Pons (tissue), 1 donor: ENCODE data around the gene TBC1D24.

Experiments used
- DNase-seq: peaks from one replicate; pipeline ENCODE4 v3.0.0-alpha.2; 2016; ENCODE audit warnings: low spot score

The TBC1D24 gene

DNA sequence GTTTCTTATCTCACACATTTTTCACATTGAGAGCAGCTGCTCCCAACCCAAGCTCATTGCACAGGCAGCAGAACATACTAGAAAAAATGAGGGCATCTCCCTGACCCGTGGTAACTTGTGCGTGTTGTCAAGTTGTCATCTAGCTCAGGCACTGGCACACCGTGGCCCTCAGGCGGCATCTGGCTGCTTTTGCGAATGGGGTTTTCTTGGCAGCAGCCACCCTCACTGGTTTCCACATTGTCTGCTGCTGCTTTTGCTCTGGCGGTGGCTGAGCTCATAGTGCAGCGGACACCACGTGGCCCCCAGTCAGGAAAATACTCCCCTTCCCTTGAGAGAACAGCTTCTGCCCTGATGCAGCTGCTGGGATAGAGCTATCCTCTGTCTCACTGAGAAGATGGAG lies 24.4 kb upstream of the TBC1D24 start:
- peak; percentile 58 for DNase-seq

DNA sequence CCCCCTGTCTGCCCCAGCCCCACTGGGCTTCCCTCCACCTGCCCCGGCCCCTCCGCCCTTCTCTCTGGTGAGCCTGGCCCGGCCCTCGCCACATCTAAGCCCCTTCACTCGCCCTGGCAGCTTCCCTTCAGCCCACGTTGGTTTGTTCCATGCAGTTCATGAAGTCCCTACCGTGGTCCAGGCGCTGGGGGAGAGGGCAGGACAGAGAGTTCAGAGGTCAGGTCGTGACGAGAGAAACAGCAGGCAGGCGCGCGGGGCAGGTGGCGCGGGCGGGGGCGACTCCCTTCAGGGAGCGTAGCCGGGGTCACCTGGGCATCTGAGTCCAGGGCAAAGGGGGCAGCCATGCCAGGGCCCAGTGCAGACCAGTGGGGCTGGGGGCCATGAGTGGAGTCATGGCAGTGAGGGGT lies 23.9 kb upstream of the TBC1D24 start:
- DNase-seq: no peak

DNA sequence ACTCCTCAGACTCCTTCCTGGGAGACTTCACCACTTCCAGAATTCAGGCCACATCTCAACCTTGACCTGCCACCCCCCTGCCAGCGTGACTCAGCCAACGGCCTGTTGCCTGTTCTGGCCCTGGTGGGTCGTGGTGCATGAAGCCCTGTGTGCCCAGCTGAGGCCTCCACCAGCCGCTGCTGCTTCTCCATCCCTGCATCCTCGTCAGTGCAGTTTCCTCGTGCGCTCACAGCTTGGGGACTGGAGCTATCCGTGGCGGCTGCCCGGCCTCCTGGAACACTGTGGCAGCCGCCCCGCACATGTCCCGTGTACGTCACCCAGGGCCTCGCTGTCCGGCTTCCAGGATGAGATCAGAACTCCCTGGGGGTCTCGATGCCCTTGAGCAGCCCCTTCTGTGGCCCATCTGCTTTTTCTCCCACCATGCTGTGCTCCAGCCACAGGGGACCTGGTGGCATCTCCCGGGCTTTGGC lies 23.0 kb upstream of the TBC1D24 start:
- no peak for DNase-seq

DNA sequence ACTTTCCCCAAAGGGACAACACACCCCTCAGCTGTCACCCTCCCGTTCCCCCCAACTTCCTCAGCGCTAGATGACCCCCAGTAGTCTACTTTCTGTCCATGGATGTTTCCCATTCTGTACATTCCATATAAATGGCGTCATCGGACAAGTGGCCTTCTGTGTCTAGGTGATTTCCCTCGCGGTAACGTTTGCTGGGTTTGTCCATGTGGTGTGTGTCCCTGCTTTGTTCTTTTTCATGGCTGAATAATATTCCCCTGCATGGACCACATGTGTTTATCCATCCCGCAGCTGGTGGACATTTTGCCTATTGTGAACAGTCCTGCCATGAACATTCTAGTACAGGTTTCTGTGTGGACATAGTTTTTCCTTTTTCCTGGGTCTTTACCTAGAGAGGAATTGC lies 22.3 kb upstream of the TBC1D24 start:
- no peak for DNase-seq

DNA sequence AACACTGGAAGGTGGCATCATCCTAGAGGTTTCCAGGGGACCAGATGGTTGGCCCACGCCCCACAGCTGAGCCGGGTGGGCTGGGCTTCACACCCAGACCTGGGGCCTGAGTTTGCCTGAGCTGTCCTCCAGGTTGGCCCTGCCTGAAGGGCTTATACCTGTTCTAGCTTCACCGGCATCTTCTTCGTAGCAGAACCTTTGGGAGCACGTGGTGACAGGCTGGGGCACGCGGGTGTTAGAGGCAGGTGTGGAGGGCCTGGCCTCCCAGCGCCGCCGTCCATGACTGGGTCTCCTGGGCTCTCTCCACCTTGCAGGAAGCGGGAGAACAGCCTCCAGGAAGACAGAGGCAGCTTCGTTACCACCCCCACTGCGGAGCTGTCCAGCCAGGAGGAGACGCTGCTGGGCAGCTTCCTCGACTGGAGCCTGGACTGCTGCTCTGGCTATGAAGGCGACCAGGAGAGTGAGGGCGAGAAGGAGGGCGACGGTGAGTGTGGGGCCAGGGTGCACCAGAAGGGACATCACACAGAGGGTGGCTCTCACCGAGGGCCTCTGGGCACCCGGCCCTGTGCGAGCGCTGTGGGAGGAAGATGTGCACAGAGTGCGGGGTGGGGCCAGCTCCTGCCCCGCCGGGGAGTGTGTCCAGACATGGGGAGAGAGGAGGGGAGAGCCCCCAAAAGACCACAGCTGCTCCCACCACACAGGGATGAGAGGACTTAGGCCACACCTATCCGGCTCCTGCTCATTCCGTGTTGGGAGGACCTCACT lies 19.7 kb upstream of the TBC1D24 start:
- DNase-seq: no peak

DNA sequence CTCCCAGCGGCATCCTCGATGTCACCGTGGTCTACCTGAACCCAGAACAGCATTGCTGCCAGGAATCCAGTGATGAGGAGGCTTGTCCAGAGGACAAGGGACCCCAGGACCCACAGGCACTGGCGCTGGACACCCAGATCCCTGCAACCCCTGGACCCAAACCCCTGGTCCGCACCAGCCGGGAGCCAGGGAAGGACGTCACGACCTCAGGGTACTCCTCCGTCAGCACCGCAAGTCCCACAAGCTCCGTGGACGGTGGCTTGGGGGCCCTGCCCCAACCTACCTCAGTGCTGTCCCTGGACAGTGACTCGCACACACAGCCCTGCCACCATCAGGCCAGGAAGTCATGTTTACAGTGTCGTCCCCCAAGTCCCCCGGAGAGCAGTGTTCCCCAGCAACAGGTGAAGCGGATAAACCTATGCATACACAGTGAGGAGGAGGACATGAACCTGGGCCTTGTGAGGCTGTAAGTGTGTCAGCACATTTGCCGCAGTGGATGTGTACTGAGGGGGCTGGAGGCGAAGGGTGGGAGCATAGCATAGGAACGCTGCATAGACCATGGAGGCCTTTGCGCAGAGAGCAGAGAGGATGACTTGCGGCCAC lies 18.3 kb upstream of the TBC1D24 start:
- DNase-seq: no peak

DNA sequence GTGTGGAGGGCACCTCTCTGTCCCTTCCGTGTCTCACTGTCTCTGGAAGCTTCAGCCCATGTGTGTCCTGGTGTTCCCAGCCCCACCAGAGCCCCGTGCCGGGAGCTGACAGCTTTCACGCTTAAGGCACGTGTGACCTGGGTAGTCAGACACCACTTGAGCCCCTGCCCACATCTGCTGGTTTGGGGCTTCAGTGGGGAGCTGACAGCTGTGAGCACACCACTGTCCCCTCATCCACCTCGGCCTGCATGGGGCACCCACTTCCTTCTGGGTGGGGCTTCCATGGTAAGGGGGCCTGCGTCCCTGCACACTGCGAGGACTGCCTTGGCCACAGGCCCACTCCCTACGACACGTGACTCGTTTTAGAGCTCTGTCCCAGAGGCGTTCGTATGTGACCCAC lies 17.7 kb upstream of the TBC1D24 start:
- no peak for DNase-seq

DNA sequence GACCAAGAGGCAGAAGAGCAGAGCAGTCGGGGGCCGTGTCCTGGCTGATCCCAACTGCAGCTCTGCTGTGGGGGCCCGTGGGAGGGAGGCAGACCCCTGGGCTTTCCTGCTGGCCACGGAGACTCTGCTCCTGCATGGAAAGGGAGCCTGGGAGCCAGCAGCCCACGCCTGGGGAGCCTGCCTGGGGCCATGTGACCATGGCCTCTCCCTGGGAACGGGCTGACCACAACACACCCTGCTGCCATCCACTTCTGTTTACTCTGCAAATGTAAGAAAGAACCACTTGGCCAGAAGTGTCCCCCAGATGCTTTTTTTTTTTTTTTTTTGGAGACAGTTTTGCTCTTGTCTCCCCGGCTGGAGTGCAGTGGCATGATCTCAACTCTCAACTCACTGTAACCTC lies 17.0 kb upstream of the TBC1D24 start:
- DNase-seq: no peak

DNA sequence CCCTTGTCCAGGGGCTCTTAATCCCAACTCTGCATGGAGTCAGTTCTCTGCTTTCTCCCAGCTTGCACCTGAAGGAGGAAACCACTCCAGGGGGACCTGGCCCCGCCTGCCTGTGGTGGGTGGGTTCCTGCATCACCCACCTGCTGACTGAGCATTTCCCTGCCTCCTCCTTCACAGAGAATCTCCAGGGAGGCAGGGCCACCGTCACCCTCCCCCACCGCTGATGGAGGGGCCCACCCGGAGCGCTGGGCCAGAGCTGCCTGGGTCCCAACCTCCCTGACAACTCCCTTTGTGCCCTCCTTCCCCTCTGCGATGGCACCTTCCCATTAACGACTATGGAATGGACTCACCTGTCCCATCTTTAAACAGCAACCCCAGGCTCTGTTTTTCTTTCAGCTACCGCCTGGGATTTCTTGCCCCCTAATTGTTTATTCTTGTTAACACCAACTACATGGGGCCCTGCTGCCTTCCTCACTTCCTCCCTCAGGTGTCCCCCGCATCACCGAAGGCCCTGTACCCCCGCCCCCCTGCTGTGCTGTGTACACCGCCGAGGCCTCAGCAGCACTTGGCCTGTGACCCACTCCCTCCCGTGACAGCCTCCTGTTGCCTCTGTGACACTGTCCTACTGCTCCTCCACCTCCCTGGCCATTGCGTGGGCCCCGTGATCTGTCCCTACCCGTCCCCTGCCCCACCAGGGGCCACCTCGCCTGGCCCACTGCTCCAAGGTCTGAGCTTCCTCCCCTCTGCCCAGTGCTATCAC lies 15.9 kb upstream of the TBC1D24 start:
- DNase-seq: no peak

DNA sequence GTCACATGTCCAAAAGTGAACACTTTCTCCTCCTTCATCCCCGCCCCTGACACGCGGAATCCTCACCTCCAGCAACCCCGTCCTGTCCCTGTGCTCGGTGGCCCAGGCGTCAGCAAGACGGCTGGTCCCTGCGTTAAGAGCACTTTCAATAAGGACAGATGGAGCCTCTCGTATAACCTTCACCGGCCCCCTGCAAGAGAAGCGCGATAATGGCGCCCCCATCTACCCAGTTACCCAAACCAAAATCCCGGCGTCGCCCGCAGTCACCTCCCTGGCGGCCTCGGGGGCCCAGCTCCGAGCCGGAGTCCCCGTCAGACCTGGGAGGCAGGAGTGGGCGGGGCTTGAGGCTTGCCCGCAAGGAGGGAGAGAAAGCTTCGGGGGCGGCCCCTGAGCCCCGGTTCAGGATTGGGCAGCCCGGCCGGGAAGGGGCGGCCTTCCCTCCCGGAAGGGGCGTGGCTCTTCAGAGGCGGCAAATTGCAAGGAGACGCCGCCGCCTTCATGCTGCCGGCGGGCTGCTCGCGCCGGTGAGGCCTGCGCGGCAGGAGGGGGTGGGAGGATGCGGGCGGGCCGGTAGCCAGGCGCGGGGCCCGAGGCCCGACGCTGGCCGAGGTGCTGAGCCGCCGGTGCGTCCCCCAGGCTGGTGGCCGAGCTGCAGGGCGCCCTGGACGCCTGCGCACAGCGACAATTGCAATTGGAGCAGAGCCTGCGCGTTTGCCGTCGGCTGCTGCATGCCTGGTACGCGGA lies 15.1 kb upstream of the TBC1D24 start, which contains the start of gene TEDC2:
Gene TEDC2 (plus strand): TSS at position 463 of the 744 bp plus-strand sequence. CDS start 36 bp downstream, at position 499.
- DNase-seq: peak; percentile 93

DNA sequence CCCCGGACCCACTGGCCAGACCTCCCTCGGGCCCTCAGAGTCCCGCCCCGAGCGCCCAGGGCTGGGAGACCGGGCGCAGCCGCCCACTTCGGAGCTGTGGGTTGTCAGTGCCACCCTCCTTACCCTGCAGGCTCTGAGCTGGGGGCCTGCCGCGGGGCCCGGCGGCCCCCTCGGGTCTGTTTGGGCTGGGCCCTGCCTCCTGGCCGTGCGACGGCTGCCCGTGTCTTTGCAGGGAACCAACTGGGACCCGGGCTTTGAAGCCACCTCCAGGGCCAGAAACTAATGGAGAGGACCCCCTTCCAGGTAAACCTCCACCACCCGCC lies 14.6 kb upstream of the TBC1D24 start:
- no peak for DNase-seq

DNA sequence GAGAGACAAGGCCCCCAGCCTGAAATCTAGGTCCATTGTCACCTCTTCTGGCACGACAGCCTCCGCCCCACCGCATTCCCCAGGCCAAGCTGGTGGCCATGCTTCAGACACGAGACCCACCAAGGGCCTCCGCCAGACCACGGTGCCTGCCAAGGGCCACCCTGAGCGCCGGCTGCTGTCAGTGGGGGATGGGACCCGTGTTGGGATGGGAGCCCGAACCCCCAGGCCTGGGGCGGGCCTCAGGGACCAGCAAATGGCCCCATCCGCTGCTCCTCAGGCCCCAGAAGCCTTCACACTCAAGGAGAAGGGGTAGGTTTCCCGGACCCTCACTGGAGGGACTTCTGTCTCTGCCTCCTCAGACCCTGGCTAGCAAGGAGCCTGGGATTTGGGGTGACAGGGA lies 14.0 kb upstream of the TBC1D24 start:
- no peak for DNase-seq

DNA sequence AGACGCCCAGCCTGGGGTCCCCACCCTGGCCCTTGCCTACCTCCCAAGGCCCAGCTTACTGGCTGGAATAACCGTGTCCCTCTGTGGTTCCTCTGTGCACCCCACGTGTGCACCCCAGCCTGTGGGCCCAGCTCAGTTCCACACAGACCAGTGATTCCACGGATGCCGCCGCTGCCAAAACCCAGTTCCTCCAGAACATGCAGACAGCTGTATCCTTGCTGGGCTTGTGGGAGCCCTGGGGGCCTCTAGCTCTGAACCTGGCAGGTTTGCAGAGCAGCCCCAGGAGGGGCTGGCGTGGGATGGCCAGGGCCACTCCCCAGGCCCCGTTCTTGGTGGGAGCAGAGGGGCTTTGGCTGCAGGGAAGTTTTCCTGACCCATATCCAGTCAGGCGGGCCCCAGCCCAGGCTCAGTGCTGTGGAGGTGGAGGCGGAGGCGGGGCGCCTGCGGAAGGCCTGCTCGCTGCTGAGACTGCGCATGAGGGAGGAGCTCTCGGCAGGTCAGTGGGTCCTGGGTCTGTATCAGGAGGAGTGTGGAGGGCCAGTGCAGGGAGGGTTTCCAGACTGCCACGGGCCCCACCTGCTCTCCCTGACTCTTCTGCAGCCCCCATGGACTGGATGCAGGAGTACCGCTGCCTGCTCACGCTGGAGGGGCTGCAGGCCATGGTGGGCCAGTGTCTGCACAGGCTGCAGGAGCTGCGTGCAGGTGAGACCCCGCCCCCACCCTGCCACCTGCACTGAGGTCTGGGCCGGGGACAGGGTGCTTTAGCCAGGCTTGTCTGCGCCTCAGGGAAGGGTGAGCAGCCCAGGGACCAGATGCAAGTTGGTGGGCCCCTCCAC lies 12.7 kb upstream of the TBC1D24 start:
- DNase-seq: no peak

DNA sequence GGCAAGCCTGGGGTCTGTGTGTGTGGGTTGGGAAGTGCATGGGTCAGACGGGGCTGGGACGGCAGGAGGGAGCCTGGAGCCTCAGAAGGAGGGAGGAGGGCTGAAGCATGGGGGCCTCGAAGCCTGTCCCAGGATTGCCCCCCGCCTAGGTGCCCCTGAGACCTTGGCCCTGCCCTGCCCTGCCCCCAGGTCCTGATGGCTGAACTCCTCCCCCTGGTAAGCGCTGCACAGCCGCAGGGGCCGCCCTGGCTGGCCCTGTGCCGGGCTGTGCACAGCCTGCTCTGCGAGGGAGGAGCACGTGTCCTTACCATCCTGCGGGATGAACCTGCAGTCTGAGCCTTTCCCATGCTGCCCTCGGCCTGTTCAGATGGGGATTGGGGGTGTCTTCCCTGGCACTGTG lies 10.6 kb upstream of the TBC1D24 start:
- no peak for DNase-seq

DNA sequence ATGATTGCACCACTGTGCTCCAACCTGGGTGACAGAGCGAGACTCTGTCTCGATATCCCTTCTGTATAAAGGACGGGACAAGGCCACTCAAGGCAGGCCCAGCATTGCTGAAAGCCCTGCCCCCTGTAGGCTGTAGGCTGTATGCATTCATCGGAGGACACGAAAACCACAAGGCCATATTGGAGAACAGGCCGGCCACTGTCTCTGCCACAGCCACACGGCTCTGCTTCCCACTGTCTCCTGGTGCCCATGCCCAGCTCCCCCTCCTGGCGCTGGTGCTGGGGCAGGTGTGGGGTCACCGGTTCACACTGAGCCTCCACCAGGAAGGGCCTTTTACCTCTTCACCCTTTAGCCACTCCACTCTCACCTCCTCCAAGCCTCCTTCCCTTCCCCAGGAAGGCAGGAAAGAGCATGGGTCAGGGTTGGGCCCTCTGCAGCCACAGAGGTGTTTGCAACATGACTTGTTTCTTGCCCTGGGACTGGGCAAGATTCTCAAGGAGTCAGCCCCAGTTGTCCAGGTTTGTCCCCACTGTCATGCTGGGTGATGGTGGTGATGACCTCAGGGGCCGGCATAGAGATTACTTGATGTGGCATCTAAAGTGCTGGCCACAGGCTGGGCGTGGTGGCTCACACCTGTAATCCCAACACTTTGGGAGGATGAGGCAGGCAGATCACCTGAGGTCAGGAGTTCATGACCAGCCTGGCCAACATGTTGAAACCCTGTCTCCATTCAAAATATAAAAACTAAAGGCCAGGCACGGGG lies 9.1 kb upstream of the TBC1D24 start:
- no peak for DNase-seq

DNA sequence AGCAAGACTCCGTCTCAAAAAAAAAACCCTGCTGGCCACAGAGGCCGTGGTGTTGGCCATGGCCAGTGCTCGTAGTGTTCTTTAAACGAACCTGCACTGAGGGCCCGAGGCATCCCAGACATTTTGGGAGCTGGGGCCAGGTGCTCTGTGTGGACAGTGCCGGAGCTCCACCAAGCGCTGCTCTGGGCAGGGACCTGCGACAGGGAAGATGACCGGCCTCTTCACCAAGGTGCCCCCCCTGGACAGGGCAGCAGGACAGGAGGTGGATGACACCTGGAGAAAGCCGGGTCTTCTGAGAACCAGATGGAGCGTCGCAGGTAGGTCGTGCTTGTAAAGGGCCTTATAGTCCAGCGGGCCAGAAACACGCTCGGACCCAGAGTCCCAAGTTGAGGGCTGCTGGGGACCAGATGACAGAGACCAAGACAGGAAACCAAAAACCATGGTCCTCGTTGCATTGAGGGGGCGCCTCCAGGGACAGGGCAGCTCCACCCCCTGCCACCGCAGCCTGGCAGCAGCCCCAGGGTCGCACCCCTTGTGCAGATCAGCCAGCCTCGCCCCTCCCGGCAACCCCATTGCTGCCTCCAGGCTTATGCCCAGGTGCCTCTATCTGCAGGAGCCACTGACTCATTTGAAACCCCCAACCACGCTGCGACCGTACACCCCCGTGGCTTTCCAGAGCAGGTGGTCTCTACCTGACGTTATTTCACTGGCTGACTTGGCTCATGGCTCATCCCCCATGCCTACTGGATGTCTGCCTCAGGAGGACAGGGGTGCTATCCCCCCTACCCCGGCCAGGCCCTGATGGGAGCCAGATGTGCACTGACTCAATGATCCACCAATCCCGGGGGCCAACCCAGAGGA lies 8.0 kb upstream of the TBC1D24 start:
- no peak for DNase-seq

DNA sequence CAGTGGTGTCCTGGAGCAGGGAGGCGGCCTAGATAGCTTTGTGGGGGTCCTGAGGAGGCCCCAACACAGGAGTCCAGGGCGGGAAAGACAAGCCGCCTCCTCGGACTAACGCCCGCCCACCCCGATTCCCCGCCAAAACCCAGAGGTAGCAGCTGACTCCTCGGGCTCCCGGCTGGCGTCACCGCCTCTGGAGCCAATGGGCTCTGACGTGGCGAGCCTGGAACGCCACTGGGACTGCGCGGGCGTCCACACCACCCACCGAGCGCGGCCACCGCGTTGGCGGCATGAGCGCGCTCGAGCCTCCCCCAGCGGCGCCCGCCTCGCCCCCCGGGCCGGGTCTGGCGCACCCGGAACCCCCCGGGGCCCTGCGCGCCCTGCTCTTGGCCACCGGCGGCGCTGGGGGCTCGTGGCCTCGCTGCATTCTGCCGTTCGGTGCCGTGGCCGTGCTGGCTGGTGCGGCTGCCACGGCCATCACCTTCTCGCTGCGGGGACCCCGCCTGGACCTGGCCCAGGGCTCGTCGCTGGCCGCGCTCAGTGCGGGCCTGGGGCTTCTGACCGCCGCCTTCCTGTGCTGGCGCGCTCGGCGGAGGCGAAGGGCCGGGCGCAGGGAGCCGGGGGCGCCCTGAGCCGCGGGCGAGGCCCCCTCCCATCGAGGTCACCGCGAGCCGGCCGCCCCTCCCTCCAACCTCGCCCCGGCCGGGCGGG lies 7.2 kb upstream of the TBC1D24 start:
- DNase-seq: no peak

DNA sequence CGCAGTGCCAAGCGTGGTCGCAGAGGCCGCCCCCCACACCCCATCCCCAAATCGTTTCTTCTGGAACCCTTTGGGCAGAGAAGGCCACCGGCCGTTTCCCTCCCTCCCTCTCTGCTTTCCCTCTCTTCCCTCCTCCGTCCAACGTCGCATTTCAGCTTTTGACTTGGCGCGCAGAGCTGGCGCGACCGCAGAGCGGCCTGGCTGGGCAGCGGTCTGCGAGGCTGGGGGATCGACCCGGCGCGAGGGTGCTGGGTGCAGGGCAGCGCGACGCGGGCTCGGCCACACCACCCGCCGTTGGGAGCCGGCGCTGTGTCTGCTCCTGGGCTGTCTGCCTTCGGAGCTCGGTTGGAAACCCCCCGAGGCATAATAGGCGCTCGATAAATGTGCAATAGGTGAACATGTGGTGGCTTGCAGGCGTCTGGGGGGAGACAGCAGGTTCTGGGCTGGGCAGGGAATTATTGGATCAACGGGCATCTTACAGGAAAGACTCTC lies 6.6 kb upstream of the TBC1D24 start:
- no peak for DNase-seq
